HG02588 (cell line): ENCODE results near the gene ZNF460.

ENCODE experiments used
- ATAC-seq: cut with Tn5 transposase; IDR thresholded peaks from one replicate; pipeline ENCODE4 v1.9.1; 2021; ENCODE audit warnings: mild to moderate bottlenecking, moderate library complexity; ENCODE audit not compliant: unreplicated experiment

ZNF460 gene

DNA sequence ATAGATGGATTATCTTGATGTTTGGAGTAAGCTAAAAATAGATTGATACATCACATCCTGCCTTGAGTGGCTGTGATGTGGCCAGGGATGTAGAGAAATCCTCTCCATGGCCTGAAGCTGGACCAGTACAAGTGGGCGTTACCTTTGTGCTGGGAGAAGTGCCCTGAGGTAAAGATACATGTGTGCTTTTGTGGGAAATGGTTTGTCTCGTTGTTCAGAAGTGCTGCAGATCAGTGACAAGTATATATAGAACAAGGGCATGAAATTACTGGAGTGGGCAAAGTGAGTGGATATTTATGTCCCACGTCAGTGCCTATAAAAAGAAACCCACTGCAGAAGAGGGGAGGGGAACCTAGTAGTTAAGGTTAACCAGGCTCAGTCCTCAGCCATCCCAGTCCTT is 58.6 kb downstream of the ZNF460 start:
- no peak for ATAC-seq

- ATAC-seq, result no peak
These were observed 62.3 kb downstream of the ZNF460 start for GRCh38 chr19:57342582-57342981.
